ENCODE data around the gene MCF2L2. TPM values are rescaled to one million over a fixed set of nuclear protein-coding genes. Genes with fewer than 3 reads are reported as not detected.

Gene MCF2L2
- total and polyA plus RNA-seq, 9 donors = 0.09 to 0.56 (median 0.24) TPM

- H3K4me1 ChIP-seq (ENCODE audit: control insufficient read depth, insufficient read depth, low read length) = peaks cover 10% of the 10 kb centered on the region
- H3K4me3 ChIP-seq (ENCODE audit: low read length) = no peak overlapping the region
- H3K9me3 ChIP-seq (replicated peaks; ENCODE audit: control insufficient read depth, low read depth, low read length) = no peaks in the 10 kb centered on the region
- H3K27ac ChIP-seq (ENCODE audit: low read length) = peak overlapping the region; percentile 71
- peak; percentile 92 for DNase-seq
- WGBS (ENCODE audit: insufficient coverage) = 0% methylated on average over 5 of the region's 10 CpGs
- no peaks in the 10 kb centered on the region for H3K36me3 ChIP-seq (ENCODE audit: control insufficient read depth, insufficient read depth, low read length)
- no peaks in the 10 kb centered on the region for H3K27me3 ChIP-seq (ENCODE audit: control insufficient read depth, insufficient read depth, low read length)
Measured at GRCh38 chr3:183285828-183286457, 142.5 kb downstream of the MCF2L2 start.

- DNase-seq = no peak
- Histone ChIP-seq H3K9me3 (replicated peaks; ENCODE audit: control insufficient read depth, low read depth, low read length) (no peaks in the 10 kb centered on the region), H3K36me3 (ENCODE audit: control insufficient read depth, insufficient read depth, low read length) (no peaks in the 10 kb centered on the region), H3K27me3 (ENCODE audit: control insufficient read depth, insufficient read depth, low read length) (no peaks in the 10 kb centered on the region), H3K4me3 (ENCODE audit: low read length) (no peak overlapping the region), H3K4me1 (ENCODE audit: control insufficient read depth, insufficient read depth, low read length) (peaks cover 10% of the 10 kb centered on the region), H3K27ac (ENCODE audit: low read length) (peak overlapping the region; percentile 71)
- no CpG with 5 or more reads among the region's 1 CpG for WGBS (ENCODE audit: insufficient coverage)
Measured at GRCh38 chr3:183285318-183285717, 143.1 kb downstream of the MCF2L2 start.

- H3K27ac ChIP-seq (ENCODE audit: low read length) = no peak overlapping the region
- WGBS (ENCODE audit: insufficient coverage) = 83% methylated on average over 1 of the region's 3 CpGs
Measured at GRCh38 chr3:183284570-183284969, 143.8 kb downstream of the MCF2L2 start.

DNA sequence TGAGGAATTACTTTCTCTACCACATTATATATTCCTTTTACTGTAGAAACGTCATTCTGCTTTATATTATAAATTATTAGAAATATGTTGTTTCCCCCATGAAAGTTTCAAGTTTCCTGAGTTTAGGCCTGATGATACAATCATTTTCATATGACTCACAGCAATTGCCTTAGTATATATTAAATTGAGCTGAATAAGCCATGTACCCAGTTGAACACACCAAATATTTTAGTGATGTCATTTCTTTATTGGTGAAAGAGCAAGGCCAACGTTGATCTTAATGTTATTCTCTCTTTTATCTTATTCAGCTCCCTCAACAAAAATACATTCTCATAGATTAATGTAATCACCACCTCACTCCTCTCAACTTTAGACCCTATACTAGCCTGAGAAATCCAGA, 144.5 kb downstream of the MCF2L2 start:
- Histone ChIP-seq H3K27me3 (ENCODE audit: control insufficient read depth, insufficient read depth, low read length) (no peaks in the 10 kb centered on the region), H3K36me3 (ENCODE audit: control insufficient read depth, insufficient read depth, low read length) (no peaks in the 10 kb centered on the region), H3K27ac (ENCODE audit: low read length) (no peak overlapping the region), H3K4me3 (ENCODE audit: low read length) (no peak overlapping the region), H3K4me1 (ENCODE audit: control insufficient read depth, insufficient read depth, low read length) (peaks cover 10% of the 10 kb centered on the region), H3K9me3 (replicated peaks; ENCODE audit: control insufficient read depth, low read depth, low read length) (no peaks in the 10 kb centered on the region)
- no CpG with 5 or more reads among the region's 2 CpGs for WGBS (ENCODE audit: insufficient coverage)
- DNase-seq = no peak

More at GRCh38 chr3:183284570-183284969, 143.8 kb downstream of the MCF2L2 start:
- Histone ChIP-seq H3K4me1 (ENCODE audit: control insufficient read depth, insufficient read depth, low read length) (peaks cover 10% of the 10 kb centered on the region), H3K27me3 (ENCODE audit: control insufficient read depth, insufficient read depth, low read length) (no peaks in the 10 kb centered on the region), H3K36me3 (ENCODE audit: control insufficient read depth, insufficient read depth, low read length) (no peaks in the 10 kb centered on the region), H3K4me3 (ENCODE audit: low read length) (no peak overlapping the region), H3K9me3 (replicated peaks; ENCODE audit: control insufficient read depth, low read depth, low read length) (no peaks in the 10 kb centered on the region)
- no peak for DNase-seq

- Histone ChIP-seq H3K9me3 (replicated peaks; ENCODE audit: control insufficient read depth, low read depth, low read length) (no peaks in the 10 kb centered on the region), H3K4me1 (ENCODE audit: control insufficient read depth, insufficient read depth, low read length) (peaks cover 9% of the 10 kb centered on the region), H3K27me3 (ENCODE audit: control insufficient read depth, insufficient read depth, low read length) (no peaks in the 10 kb centered on the region), H3K27ac (ENCODE audit: low read length) (no peak overlapping the region), H3K36me3 (ENCODE audit: control insufficient read depth, insufficient read depth, low read length) (no peaks in the 10 kb centered on the region), H3K4me3 (ENCODE audit: low read length) (no peak overlapping the region)
- peak; percentile 14 for DNase-seq
- WGBS (ENCODE audit: insufficient coverage) = 60% methylated on average over 1 of the region's 8 CpGs
Measured at GRCh38 chr3:183281126-183281797, 147.2 kb downstream of the MCF2L2 start.

GRCh38 chr3:183279371-183279770, 149.0 kb downstream of the MCF2L2 start:
- WGBS (ENCODE audit: insufficient coverage) = 100% methylated on average over 1 of the region's 3 CpGs
- H3K27me3 ChIP-seq (ENCODE audit: control insufficient read depth, insufficient read depth, low read length) = no peaks in the 10 kb centered on the region
- DNase-seq = no peak
- H3K9me3 ChIP-seq (replicated peaks; ENCODE audit: control insufficient read depth, low read depth, low read length) = no peaks in the 10 kb centered on the region
- H3K27ac ChIP-seq (ENCODE audit: low read length) = no peak overlapping the region
- no peaks in the 10 kb centered on the region for H3K36me3 ChIP-seq (ENCODE audit: control insufficient read depth, insufficient read depth, low read length)
- H3K4me3 ChIP-seq (ENCODE audit: low read length) = no peak overlapping the region
- H3K4me1 ChIP-seq (ENCODE audit: control insufficient read depth, insufficient read depth, low read length) = peaks cover 3% of the 10 kb centered on the region

GRCh38 chr3:183278479-183279088, 149.8 kb downstream of the MCF2L2 start:
- 63% methylated on average over 2 of the region's 4 CpGs for WGBS (ENCODE audit: insufficient coverage)
- H3K9me3 ChIP-seq (replicated peaks; ENCODE audit: control insufficient read depth, low read depth, low read length) = no peaks in the 10 kb centered on the region
- no peaks in the 10 kb centered on the region for H3K36me3 ChIP-seq (ENCODE audit: control insufficient read depth, insufficient read depth, low read length)
- H3K4me3 ChIP-seq (ENCODE audit: low read length) = no peak overlapping the region
- H3K4me1 ChIP-seq (ENCODE audit: control insufficient read depth, insufficient read depth, low read length) = peaks cover 3% of the 10 kb centered on the region
- H3K27ac ChIP-seq (ENCODE audit: low read length) = no peak overlapping the region
- DNase-seq = no peak
- no peaks in the 10 kb centered on the region for H3K27me3 ChIP-seq (ENCODE audit: control insufficient read depth, insufficient read depth, low read length)

DNA sequence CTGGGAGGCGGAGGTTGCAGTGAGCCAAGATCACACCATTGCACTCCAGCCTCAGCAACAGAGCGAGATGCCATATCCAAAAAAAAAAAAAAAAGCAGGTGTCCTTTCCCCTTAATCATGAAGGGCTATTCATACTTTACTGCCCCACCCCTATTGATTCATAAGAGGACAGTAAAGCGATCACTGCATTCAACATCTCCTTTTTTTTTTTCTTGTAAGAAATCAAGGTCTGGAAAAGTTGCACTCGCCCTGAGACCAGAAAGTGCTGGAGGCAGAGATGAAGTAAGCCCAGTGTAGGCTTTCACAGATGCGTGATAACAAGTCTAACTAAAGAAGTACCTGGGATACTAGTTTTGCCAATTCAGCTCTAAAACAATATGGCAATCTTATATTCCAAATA, 151.2 kb downstream of the MCF2L2 start:
- Histone ChIP-seq H3K9me3 (replicated peaks; ENCODE audit: control insufficient read depth, low read depth, low read length) (no peaks in the 10 kb centered on the region), H3K27me3 (ENCODE audit: control insufficient read depth, insufficient read depth, low read length) (no peaks in the 10 kb centered on the region), H3K27ac (ENCODE audit: low read length) (no peak overlapping the region), H3K4me3 (ENCODE audit: low read length) (no peak overlapping the region), H3K36me3 (ENCODE audit: control insufficient read depth, insufficient read depth, low read length) (no peaks in the 10 kb centered on the region), H3K4me1 (ENCODE audit: control insufficient read depth, insufficient read depth, low read length) (peaks cover 3% of the 10 kb centered on the region)
- WGBS (ENCODE audit: insufficient coverage) = 95% methylated on average over 2 of the region's 5 CpGs
- DNase-seq = no peak

- peaks cover 3% of the 10 kb centered on the region for H3K4me1 ChIP-seq (ENCODE audit: control insufficient read depth, insufficient read depth, low read length)
- no peaks in the 10 kb centered on the region for H3K36me3 ChIP-seq (ENCODE audit: control insufficient read depth, insufficient read depth, low read length)
- H3K9me3 ChIP-seq (replicated peaks; ENCODE audit: control insufficient read depth, low read depth, low read length) = no peaks in the 10 kb centered on the region
- H3K27ac ChIP-seq (ENCODE audit: low read length) = no peak overlapping the region
- no peak overlapping the region for H3K4me3 ChIP-seq (ENCODE audit: low read length)
- no CpG with 5 or more reads among the region's 3 CpGs for WGBS (ENCODE audit: insufficient coverage)
- no peaks in the 10 kb centered on the region for H3K27me3 ChIP-seq (ENCODE audit: control insufficient read depth, insufficient read depth, low read length)
- DNase-seq = no peak
Measured at GRCh38 chr3:183275937-183276336, 152.5 kb downstream of the MCF2L2 start.

DNA sequence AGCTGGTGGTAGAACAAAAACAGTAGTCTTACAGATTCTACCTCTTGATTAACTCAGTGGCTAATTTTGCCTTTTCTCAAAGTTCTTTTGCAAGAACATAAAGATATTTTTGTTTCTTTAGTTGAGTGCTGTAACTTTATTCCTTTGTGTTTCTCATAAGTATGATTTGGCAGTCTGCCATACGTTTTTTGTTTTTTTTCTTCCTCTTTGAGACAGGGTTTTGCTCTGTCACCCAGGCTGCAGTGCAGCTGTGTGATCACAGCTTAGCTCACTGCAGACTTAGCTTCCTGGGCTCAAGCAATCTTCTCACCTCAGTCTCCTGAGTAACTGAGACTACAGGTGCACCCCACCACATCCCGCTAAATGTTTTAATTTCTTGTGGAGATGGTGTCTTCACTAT, 153.0 kb downstream of the MCF2L2 start:
- H3K27ac ChIP-seq (ENCODE audit: low read length) = no peak overlapping the region
- no peaks in the 10 kb centered on the region for H3K27me3 ChIP-seq (ENCODE audit: control insufficient read depth, insufficient read depth, low read length)
- no CpG with 5 or more reads among the region's 2 CpGs for WGBS (ENCODE audit: insufficient coverage)
- H3K4me3 ChIP-seq (ENCODE audit: low read length) = no peak overlapping the region
- H3K9me3 ChIP-seq (replicated peaks; ENCODE audit: control insufficient read depth, low read depth, low read length) = no peaks in the 10 kb centered on the region
- H3K36me3 ChIP-seq (ENCODE audit: control insufficient read depth, insufficient read depth, low read length) = no peaks in the 10 kb centered on the region
- DNase-seq = peak; percentile 86
- peaks cover 3% of the 10 kb centered on the region for H3K4me1 ChIP-seq (ENCODE audit: control insufficient read depth, insufficient read depth, low read length)
